Testis (tissue), 2 donors: ENCODE measurements around the gene VPS26A.

Source experiments
- CTCF ChIP-seq, 3 experiments: fragments of 450-650 bp in 2 of 3; fragments of 200-600 bp in 1 of 3; sonication (generic) in 1 of 3; IDR thresholded peaks; one replicate each; pipeline ENCODE4 v1.5.1; 2016 to 2019; ENCODE audit warnings: antibody characterized with exemption in 3 of 3, mild to moderate bottlenecking in 2 of 3, moderate library complexity in 1 of 3
- POLR2A ChIP-seq: fragments of 450-650 bp; IDR thresholded peaks from one replicate; pipeline ENCODE4 v1.6.1; 2017; ENCODE audit warnings: antibody characterized with exemption, mild to moderate bottlenecking, moderate library complexity

- TF ChIP-seq POLR2A (no peak), CTCF (IDR thresholded peaks at IDR 0.05) (no peak)
Observed at GRCh38 chr10:69103784-69104183, 20.2 kb upstream of the VPS26A start.
